Measurements from ENCODE around the gene ARMC3. TPM values are rescaled to one million over a fixed set of nuclear protein-coding genes. Genes with fewer than 3 reads are reported as not detected.

ARMC3 gene
- polyA plus RNA-seq, 3 donors: not detected

- intact Hi-C loops (cut with micrococcal nuclease): no loop called here
- H3K4me3 ChIP-seq (replicated peaks in 1 of 3; ENCODE audit: low read depth in 2 of 3, low read length in 3 of 3): no peak overlapping the region
These were observed 88.8 kb downstream of the ARMC3 start for GRCh38 chr10:23016636-23017035.

GRCh38 chr10:23019633-23020032 is 91.8 kb downstream of the ARMC3 start:
- H3K27ac Mint-ChIP-seq: no peak overlapping the region
- H3K36me3 ChIP-seq (replicated peaks in 1 of 2; ENCODE audit: control insufficient read depth in 1 of 2, insufficient read depth in 2 of 2, low read length in 2 of 2): no peaks in the 10 kb centered on the region
- H3K4me1 ChIP-seq (ENCODE audit: control insufficient read depth in 1 of 2, insufficient read depth in 2 of 2, low read length in 2 of 2): no peaks in the 10 kb centered on the region
- no peaks in the 10 kb centered on the region for H3K36me3 Mint-ChIP-seq
- H3K4me2 ChIP-seq (replicated peaks; ENCODE audit: extremely low read depth, low read length, poor library complexity, severe bottlenecking): no peak overlapping the region
- no peak overlapping the region for H3K4me3 ChIP-seq (replicated peaks in 1 of 3; ENCODE audit: low read depth in 2 of 3, low read length in 3 of 3)
- H3K79me2 ChIP-seq (ENCODE audit: insufficient read depth, low read length): no peaks in the 10 kb centered on the region
- no peak overlapping the region for H3K27ac ChIP-seq (ENCODE audit: low read depth in 1 of 2, low read length in 2 of 2)
- TF ChIP-seq, protein P1, sequence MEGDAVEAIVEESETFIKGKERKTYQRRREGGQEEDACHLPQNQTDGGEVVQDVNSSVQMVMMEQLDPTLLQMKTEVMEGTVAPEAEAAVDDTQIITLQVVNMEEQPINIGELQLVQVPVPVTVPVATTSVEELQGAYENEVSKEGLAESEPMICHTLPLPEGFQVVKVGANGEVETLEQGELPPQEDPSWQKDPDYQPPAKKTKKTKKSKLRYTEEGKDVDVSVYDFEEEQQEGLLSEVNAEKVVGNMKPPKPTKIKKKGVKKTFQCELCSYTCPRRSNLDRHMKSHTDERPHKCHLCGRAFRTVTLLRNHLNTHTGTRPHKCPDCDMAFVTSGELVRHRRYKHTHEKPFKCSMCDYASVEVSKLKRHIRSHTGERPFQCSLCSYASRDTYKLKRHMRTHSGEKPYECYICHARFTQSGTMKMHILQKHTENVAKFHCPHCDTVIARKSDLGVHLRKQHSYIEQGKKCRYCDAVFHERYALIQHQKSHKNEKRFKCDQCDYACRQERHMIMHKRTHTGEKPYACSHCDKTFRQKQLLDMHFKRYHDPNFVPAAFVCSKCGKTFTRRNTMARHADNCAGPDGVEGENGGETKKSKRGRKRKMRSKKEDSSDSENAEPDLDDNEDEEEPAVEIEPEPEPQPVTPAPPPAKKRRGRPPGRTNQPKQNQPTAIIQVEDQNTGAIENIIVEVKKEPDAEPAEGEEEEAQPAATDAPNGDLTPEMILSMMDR (IDR thresholded peaks at IDR 0.05): no peak
- H4K20me1 ChIP-seq (ENCODE audit: insufficient read depth, low read length): no peaks in the 10 kb centered on the region
- no peak overlapping the region for H3K9ac ChIP-seq (ENCODE audit: insufficient read depth, low read length, poor library complexity, severe bottlenecking)
- peaks cover 8 to 10% of the 10 kb centered on the region in 2 donors for H3K9me3 ChIP-seq (replicated peaks in 1 of 2; ENCODE audit: control insufficient read depth in 1 of 2, insufficient read depth in 1 of 2, low read length in 2 of 2)
- peaks cover 0 to 3% of the 10 kb centered on the region in 2 donors for H3K27me3 ChIP-seq (ENCODE audit: control insufficient read depth in 2 of 2, insufficient read depth in 2 of 2, low read length in 2 of 2)
- WGBS (ENCODE audit: insufficient coverage): 93% methylated on average over 6 of the region's 6 CpGs
- no peak overlapping the region for H2AFZ ChIP-seq (ENCODE audit: insufficient read depth, low read depth, low read length, poor library complexity, severe bottlenecking)
- peaks cover 0 to 21% (median 11%) of the 10 kb centered on the region in 7 donors for H3K9me3 Mint-ChIP-seq
- H3K4me1 Mint-ChIP-seq: no peaks in the 10 kb centered on the region
- no peak for DNase-seq
- intact Hi-C loops (cut with micrococcal nuclease): no loop called here
- H3K27me3 Mint-ChIP-seq (ENCODE audit: low read depth in 3 of 3): peaks cover 2 to 11% (median 3%) of the 10 kb centered on the region in 3 donors
- H3K4me3 Mint-ChIP-seq: no peak overlapping the region

More at GRCh38 chr10:23016636-23017035, 88.8 kb downstream of the ARMC3 start:
- no peaks in the 10 kb centered on the region for H3K9me3 ChIP-seq (replicated peaks in 1 of 2; ENCODE audit: control insufficient read depth in 1 of 2, insufficient read depth in 1 of 2, low read length in 2 of 2)
- no peaks in the 10 kb centered on the region for H3K79me2 ChIP-seq (ENCODE audit: insufficient read depth, low read length)
- TF ChIP-seq, protein P1 (IDR thresholded peaks at IDR 0.05): no peak
- DNase-seq: no peak
- WGBS (ENCODE audit: insufficient coverage): 100% methylated on average over 1 of the region's 3 CpGs
- H3K4me3 Mint-ChIP-seq: no peak overlapping the region
- H3K4me1 ChIP-seq (ENCODE audit: control insufficient read depth in 1 of 2, insufficient read depth in 2 of 2, low read length in 2 of 2): no peaks in the 10 kb centered on the region
- H3K27me3 Mint-ChIP-seq (ENCODE audit: low read depth in 3 of 3): peaks cover 0 to 8% (median 3%) of the 10 kb centered on the region in 3 donors
- H3K27ac ChIP-seq (ENCODE audit: low read depth in 1 of 2, low read length in 2 of 2): no peak overlapping the region
- H4K20me1 ChIP-seq (ENCODE audit: insufficient read depth, low read length): no peaks in the 10 kb centered on the region
- no peaks in the 10 kb centered on the region for H3K36me3 Mint-ChIP-seq
- H3K9ac ChIP-seq (ENCODE audit: insufficient read depth, low read length, poor library complexity, severe bottlenecking): no peak overlapping the region
- no peak overlapping the region for H3K27ac Mint-ChIP-seq
- H3K4me1 Mint-ChIP-seq: no peaks in the 10 kb centered on the region
- H3K9me3 Mint-ChIP-seq: peaks cover 0 to 6% (median 3%) of the 10 kb centered on the region in 7 donors
- H3K36me3 ChIP-seq (replicated peaks in 1 of 2; ENCODE audit: control insufficient read depth in 1 of 2, insufficient read depth in 2 of 2, low read length in 2 of 2): no peaks in the 10 kb centered on the region
- H3K4me2 ChIP-seq (replicated peaks; ENCODE audit: extremely low read depth, low read length, poor library complexity, severe bottlenecking): no peak overlapping the region
- no peak overlapping the region for H2AFZ ChIP-seq (ENCODE audit: insufficient read depth, low read depth, low read length, poor library complexity, severe bottlenecking)
- peaks cover 0 to 3% of the 10 kb centered on the region in 2 donors for H3K27me3 ChIP-seq (ENCODE audit: control insufficient read depth in 2 of 2, insufficient read depth in 2 of 2, low read length in 2 of 2)
